ENCODE measurements around the gene MAN2C1.

- no peak for TF ChIP-seq POLR2AphosphoS5 (IDR thresholded peaks at IDR 0.05; ENCODE audit: insufficient read depth in 1 of 2, low read depth in 1 of 2)
- TF ChIP-seq CTCF (IDR thresholded peaks at IDR 0.05): no peak
Measured at GRCh38 chr15:75349851-75350588, 18.4 kb downstream of the MAN2C1 start.
